Eye (tissue), 1 donor: ENCODE measurements around the gene SLC38A9.
"Not testable (repeated sequence)": the region's sequence is repeated elsewhere in the genome, so short reads cannot be mapped to it uniquely, and the experiment has no call there.

Experiments
- DNase-seq: peaks from one replicate; pipeline ENCODE4 v3.0.0-alpha.2; 2015

Gene SLC38A9

GRCh38 chr5:55608595-55609349 is 103.4 kb downstream of the SLC38A9 start:
- DNase-seq: no peak

GRCh38 chr5:55607309-55607708 is 104.8 kb downstream of the SLC38A9 start:
- not testable (repeated sequence) for DNase-seq

- no peak for DNase-seq
These were observed 107.5 kb downstream of the SLC38A9 start for GRCh38 chr5:55604611-55605067.

GRCh38 chr5:55603922-55604321 is 108.2 kb downstream of the SLC38A9 start:
- no peak for DNase-seq

DNA sequence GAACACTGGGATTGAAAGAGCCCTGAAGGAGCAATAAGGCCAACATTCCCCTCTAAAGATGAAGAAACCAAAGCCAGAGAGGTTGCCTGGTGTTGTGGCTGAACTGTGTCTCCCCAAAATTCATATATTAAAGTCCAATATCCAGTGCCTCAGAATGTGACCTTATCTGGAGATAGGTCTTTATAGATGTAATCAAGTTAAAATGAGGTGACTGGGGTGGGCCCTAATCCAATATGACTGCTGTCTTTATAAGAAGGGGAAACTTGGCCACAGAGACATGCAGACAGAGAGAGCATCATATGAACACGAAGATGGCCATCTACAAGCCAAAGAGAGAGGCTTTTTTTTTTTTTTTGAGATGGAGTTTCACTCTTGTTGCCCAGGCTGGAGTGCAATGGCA is 110.5 kb downstream of the SLC38A9 start:
- DNase-seq: no peak

- DNase-seq: peak; percentile 80
These were observed 110.9 kb downstream of the SLC38A9 start for GRCh38 chr5:55601204-55601618.

- DNase-seq: peak; percentile 45
These were observed 111.5 kb downstream of the SLC38A9 start for GRCh38 chr5:55600497-55601203.

DNA sequence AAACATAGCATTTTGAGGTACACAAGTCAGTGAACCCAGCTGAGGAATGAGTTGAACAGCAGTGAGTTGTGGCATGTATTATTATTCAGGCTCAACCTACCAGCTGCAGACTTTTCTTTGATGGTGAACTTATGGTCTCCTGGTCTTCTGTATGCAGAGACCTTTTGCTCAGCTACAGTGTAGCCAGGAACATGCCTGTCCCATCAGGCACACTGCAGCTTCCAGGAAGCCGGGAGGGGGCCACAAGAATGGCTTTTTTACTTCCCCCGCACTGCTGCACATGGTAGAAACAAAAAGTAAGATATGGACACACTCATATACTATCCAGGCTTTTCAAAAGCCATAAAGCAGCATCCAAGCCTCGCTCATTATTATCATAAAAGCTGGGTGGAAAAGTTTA is 112.0 kb downstream of the SLC38A9 start:
- DNase-seq: no peak

GRCh38 chr5:55599148-55600050 is 112.7 kb downstream of the SLC38A9 start:
- DNase-seq: no peak

GRCh38 chr5:55597014-55597981 is 114.8 kb downstream of the SLC38A9 start:
- peak; percentile 81 for DNase-seq

DNA sequence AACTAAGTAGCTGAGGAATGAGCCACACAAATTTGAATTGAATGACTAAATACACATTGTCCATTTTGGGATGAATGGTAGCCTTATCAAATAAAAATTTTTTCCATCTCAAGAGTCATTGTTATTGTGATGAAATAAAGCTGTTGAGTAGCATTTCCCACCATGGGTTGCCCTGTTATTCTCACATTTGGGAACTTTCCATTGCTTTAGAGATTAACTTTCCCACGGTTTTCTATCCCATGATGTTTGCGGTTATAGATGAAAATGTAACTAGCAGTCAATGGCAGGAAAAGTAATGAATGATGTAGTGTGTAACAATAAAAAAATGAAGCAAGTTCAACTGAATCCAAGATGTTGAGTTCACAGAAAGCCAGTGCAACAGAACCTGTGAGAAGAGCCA is 117.5 kb downstream of the SLC38A9 start:
- no peak for DNase-seq

GRCh38 chr5:55593115-55593472 is 119.0 kb downstream of the SLC38A9 start:
- no peak for DNase-seq

GRCh38 chr5:55592388-55593114 is 119.6 kb downstream of the SLC38A9 start:
- no peak for DNase-seq

DNA sequence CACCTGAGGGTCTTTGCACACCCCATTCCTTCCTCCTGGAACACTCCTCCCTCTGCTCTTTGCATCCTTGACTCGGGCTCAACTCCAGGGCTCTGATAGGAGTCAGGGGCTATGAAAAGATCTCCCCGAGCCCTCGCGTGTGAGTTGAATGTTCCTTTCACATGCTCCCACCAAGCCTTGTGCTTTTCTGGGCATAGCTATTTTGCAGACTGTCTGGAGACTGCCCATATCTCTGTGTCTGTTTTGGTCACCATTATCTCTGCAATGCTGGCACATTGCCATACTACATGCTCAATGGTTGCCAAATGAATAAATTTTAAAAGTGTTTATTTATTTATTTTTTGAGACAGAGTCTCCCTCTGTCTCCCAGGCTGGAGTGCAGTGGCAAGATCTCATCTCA is 120.4 kb downstream of the SLC38A9 start:
- no peak for DNase-seq

GRCh38 chr5:55585206-55585610 is 126.9 kb downstream of the SLC38A9 start:
- no peak for DNase-seq

DNA sequence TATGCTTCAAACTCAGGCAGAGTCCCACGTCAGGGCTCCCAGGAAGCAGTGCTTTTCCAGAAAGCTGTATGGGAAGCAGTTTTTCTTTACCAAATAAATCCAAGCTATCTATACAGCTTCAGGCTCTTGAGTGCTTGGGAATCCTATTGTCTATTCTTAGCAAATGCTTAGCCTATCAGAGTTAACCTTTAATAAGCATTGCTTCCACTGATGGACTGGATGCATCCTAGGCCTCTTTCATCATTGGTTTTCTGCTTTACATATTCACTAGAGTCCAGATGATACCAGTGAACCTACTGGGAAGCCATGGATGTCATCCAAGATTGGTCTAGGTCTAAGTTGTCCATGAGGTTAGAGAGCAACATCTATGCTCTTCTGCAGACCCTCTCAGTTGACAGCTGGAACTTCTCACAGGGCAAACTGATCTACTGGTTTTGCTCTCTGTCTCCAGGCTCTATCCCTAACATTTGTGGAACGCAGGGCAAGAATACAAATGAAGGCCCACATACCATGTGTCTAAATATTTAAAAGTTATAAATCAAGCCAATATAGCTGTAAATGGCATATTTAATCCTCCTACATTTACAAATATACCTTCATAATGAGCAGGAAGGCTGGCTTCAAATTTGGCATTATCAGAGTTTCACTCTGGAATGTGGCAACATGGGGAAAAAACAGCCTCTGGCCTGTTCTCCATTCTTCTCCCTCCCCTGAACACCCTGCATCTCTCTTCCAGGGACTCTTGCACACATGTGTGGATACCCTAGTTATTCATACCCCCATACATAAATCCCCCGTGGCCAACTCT is 127.5 kb downstream of the SLC38A9 start:
- DNase-seq: no peak

DNA sequence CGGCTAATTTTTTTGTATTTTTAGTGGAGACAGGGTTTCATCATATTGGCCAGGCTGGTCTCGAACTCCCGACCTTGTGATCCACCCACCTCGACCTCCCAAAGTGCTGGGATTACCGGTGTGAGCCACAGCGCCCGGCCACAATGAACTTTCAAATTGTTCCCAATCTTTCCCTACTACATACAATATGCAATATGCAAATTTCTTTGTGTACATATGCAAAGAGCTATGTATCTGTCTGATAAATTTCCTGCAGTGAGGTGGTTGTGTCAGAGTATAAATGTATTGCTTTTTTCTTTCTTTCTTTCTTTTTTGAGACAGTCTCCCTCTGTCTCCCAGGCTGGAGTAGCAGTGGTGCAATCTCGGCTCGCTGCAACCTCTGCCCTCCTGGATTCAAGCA is 128.5 kb downstream of the SLC38A9 start:
- DNase-seq: no peak

DNA sequence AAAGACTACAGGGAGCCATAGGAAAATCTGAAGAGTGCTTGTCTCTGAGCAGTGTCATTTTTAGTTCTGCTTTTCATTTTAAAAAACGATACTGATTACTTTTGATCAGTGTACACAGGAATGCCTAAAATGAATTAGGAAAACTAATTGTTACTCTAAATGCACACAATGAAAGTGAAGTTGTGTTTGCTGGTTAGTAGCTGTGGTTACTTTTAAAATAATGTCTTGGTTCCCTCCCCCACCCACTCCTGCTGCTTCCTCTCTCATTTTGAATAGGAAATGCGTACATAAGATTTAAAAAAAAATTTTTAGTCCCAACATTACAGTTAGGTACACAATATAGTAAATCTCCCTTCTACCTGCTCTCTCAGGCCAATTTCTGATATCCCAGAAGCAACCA is 129.9 kb downstream of the SLC38A9 start:
- DNase-seq: no peak

DNA sequence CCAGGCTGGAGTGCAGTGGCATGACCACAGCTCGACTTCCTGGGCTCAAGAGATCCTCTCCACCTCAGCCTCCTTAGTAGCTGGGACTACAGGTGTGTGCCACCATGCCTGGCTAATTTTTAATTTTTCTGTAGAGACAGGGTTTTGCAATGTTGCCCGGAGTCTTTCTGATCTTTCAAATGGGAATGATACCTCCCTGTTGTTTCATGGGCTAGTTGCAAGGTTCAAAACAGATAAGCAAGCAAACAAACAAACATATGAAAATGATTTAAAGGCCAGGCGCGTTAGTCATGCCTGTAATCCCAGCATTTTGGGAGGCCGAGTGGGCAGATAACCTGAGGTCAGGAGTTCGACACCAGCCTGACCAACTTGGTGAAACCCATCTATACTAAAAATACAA is 132.1 kb downstream of the SLC38A9 start:
- no peak for DNase-seq

- no peak for DNase-seq
These were observed 133.4 kb downstream of the SLC38A9 start for GRCh38 chr5:55578771-55579170.
